ENCODE data around the gene TMEM185B.
"Not testable (repeated sequence)": the region's sequence is repeated elsewhere in the genome, so short reads cannot be mapped to it uniquely, and the experiment has no call there.

Gene TMEM185B

DNA sequence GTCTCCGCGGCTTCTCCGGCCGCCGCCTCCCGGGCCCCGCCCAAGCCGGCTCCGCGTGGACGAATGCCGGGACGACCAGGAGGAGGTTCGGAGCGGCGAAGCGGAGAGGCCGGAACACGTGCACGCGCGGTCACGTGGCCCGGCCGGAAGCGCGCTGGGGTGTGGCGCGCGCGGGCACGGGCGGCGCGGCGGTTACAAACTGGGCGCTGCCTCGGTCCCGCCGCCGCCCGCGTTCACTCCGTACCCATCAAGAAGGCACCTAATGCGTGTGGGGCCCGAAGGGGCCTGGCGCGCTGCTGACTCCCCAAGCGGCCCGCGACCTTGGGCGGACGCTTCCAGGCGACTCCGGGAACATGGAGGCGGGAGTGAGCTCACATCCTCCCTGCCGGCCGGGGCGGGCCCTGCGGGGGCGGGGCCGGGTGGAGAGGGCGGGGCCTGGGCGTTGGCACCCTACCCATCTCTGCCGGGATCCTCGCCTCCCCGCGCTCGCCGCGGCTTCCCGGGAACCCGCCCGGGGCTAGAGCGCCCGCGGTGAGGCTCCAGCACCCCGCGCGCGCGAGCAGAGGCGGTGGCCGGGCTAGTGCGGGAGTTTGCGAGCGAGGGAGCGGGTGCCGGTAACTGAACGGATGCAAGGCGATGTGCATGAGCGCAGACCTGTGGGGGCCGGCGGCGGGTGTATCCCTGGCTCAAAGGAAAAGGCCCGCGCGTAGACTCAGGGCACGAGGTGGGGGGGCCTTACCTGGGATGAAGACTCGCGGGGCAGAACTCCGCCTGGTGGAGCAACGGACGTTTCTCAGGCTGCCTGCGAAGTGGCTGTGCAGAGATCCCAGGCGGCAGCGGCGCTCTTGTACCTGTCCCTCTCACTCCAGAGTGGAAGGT lies at the start of gene TMEM185B:
TMEM185B (minus strand) TSS at position 367 of the 879 bp plus-strand sequence. CDS start 424 bp downstream, outside the sequence.
- no peak for FAIRE-seq

DNA sequence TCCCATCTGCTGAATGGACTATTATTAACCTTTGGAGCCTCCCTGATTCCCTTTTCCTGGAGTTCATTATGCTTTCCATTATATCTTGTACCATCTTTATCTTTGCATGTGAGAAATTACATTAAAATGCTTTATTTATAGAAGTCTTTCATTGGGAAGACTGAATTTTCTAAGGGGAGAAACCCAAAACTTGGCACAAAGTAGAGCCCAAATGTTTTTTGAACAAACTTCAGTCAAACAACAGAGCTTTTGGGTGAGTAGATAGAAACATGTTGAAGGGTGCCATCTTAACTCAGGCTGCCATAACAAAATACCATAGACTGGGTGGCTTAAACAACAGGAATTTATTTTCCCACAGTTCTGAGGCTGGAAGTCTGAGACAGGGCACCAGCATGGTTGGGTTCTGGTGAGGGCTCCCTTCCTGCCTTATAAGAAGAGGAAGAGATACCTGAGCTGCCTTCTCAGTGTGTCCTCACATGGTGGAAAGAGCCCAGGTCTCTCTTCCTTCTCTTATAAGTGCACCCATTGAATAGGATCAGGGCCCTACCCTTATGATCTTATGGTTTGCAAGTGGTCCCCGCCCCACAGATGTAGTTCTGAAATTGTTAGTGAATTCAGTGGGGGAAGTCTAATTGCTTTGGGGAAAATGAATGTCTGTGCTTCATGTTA lies 48.6 kb upstream of the TMEM185B start:
- no peak for FAIRE-seq

DNA sequence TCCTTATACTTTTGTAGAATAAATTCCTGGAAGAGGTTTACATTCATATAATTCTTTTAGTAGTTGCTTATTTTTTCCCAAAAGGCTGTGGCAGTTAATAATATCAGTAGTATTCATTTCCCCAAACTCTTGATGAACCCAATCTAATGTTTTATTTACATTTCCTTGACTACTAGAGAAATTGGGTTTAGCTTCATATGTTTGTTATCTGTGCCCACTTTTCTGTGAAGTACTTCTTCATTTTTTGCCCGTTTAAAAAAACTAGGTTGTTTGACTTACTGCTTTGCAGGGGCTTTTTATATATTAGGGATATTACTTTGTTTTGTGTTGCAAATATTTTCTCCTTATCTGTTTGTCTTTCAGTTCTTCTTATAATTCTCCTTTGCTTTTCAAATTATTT lies 46.6 kb upstream of the TMEM185B start:
- FAIRE-seq, result no peak

DNA sequence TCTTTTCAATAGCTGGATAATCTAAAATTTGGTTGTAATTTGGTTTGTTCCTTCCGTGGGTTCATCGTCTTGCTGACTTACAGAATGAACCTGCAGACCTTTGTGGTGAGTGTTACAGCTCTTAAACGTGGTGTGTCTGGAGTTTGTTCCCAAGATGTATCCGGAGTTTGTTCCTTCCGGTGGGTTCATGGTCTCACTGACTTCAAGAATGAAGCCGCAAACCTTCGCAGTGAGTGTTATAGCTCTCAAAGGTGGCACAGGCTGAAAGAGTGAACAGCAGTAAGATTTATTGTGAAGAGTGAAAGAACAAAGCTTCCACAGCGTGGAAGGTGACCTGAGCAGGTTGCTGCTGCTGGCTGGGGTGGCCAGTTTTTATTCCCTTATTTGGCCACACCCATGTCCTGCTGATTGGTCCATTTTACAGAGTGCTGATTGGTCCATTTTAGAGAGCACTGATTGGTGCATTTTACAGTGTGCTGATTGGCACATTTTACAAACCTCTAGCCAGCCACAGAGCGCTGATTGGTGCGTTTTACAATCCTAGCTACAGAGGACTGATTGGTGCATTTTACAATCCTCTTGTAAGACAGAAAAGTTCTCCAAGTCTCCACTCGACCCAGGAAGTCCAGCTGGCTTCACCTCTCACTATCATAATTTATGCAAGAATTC lies 46.0 kb upstream of the TMEM185B start:
- no peak for FAIRE-seq

DNA sequence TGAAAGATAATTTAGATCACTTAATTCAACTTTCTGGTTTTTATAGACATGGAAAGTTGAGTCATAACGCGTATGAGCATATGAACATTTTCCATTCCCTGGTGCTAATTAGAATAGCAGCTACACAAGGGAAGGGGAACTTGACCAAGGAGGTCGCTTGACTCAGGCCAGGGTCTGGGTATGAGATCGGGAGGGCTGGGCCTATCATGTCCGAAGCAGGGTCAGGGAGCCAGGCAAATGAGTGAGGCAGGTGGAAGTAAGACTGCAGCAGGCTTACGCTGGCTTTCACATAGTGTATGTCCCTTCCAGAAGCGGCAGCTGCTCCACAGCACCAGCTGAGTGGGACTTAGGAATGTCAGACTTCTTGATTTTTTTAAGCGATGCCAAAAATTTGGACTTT lies 44.1 kb upstream of the TMEM185B start:
- no peak for FAIRE-seq

DNA sequence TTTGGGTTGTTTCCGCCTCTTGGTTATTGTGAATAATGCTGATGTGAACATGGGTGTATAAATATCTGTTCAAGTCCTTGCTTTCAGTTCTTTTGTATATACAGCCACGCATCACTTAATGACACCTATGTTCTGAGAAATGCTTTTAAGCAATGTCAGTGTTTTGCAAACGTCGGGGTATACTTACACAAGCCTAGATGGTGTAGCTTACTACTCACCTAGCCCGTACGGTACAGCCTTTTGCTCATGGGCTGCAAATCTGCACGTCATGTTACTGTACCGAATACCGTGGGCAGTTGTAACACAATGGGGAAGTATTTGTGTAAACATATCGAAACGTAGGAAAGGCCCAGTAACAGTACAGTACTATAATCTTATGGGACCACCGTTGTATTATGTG lies 41.8 kb upstream of the TMEM185B start:
- no peak for FAIRE-seq

DNA sequence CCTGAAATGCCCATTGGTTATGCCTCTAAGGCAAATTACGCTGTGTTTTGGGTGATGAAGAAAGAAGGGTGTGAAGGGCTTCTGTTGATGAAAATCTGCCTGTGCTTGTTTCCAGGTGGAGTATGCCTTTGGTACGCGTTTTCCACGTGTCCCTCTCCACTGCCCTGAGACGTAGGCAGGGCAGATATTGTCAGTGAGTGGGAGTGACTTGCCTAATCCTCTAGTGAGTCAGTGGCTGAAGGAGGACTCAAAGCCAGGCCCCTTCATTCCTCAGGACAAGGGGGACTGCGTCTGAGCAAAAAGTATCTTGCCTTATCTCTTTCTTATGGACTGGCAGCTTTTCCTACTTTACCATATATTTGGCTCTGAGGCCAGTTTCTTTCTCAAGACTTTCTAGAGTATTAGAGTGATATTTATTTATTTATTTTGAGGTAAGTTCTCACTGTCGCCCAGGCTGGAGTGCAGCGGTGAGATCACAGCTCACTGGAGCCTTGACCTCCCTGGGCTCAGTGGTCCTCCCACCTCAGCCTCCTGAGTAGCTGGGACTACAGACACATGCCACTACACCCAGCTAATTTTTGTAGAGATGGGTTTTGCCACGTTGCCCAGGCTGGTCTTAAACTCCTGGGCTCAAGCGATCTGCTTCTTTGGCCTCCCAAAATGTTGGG lies 39.7 kb upstream of the TMEM185B start:
- FAIRE-seq, result no peak

DNA sequence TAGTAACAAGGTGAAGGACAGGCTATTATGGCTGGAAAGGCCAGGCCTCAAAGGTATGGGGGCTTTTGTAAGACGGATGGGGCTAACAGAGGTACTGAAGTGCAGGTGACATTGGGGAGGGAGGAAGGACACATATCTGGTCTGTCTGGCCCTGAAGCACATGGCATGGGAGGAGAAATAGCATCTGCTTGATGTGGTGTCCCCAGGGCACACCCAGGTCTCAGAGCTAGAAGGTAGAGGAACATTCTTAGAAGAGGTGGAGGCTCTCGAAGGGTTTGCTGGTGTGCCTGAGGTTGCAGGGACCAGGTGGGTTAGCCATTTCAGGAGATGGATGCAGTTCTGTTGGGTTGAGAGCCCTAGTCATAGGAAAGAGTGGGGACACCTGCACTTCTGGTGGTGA lies 39.0 kb upstream of the TMEM185B start:
- no peak for FAIRE-seq

DNA sequence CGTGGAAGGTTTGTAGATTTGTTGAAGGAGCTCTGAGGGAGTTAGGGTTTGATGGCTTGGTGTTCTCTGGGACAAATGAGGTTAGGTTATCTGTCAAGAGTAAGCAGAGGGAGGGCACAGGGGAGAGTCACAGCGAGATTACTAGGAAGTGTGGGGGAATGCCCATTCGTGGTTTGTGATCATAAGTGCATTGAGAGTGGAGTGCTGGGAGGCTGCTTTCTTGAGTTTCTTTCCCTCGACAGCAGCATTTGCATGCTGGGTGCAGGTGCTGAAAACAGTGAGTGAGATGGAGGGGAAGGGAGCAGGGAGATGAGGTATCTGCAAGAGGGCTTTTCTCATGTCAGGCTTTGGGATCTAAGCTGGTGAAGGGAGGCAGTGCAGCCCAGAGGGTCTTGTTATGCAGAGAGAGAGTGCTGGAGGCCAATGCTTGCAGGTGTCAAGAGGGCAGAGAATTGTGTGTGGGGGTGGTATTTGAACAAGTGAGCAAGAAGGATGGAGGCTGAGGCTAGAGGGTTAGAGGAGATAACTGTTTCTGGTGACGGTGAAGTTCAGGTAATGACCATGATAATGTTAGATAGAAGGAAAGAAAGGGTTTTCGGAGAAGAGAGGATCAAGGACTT lies 38.3 kb upstream of the TMEM185B start:
- FAIRE-seq, result no peak

DNA sequence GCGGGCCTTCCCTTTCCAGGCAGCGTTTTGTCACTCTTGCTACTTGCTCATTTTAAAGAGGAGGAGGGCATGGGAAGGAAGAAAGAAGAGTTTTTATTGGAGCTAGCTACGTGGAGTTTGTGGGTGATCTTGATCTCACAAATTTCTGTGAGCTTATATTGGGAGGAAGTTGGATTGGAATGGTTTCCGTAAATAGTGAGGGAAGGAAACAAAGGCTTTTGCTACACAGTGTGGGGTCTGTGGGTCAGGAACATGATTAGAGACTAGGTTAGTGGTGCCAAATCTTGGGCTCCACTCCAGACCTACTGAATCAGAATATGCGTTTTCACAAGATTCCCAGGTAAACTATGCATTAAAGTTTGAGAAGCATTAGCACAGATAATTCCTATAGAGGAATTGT lies 37.5 kb upstream of the TMEM185B start:
- FAIRE-seq, result no peak

DNA sequence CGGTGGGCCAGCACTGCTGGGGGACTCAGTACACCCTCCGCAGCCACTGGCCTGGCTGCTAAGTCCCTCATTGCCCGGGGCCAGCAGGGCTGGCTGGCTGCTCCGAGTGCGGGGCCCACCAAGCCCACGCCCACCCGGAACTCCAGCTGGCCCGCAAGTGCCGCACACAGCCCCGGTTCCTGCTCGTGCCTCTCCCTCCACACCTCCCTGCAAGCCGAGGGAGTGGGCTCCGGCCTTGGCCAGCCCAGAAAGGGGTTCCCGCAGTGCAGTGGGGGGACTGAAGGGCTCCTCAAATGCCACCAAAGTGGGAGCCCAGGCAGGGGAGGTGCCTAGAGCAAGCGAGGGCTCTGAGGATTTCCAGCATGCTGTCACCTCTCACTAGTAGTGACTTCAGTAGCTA lies 36.7 kb upstream of the TMEM185B start:
- not testable (repeated sequence) for FAIRE-seq

DNA sequence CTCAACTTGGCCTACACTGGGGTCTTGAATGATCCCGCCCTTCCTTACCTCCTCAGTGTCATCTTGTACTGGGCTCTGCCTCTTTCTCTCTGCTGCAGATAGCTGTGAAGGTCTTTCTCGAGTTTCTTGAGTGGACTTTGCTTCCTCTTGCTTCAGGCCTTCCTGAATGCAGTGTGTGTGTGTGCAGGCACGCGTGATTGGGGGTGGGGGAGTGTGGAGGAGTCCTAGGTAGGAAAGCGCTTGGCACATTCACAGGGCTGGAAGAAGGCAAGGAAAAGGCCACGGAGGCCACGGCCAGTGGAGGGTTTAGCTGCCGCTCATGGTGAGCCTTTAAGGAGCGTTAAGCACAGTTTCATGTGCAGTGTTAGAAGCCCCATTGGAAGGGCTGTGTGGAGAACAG lies 35.0 kb upstream of the TMEM185B start:
- no peak for FAIRE-seq

DNA sequence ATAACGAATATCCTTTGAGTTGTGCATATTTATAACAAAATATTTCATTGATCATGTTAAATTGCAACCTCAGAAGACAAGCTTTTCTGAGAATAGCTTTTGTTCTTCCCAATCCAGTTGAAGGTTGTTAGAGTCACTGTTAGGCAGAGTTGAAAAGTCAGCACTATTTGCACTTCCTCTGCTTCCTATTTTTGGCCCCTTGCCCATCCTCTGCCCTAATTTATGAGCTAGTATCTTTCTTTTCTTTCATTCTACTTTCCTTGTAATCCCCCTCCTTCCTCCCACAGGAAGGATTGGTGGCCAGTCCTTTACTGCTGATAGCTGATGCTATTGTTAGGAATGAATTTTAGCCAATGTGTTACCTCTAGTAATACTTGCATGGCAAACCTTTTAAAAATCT lies 34.3 kb upstream of the TMEM185B start:
- no peak for FAIRE-seq

DNA sequence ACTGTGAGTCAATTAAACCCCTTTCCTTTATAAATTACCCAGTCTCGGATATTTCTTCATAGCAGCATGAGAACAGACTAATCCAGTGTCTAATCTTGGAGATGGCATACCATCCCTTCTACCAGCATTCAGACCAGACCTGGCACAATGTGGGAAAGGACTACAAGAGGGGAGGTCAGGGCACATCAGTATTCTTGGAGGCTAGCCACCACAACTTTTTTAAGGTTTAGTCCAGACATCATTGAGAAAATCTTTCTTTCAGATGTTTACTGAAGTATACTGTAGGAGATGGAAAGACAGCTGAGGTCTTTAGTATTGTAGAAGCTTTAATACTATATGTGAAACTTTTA lies 33.4 kb upstream of the TMEM185B start:
- no peak for FAIRE-seq

DNA sequence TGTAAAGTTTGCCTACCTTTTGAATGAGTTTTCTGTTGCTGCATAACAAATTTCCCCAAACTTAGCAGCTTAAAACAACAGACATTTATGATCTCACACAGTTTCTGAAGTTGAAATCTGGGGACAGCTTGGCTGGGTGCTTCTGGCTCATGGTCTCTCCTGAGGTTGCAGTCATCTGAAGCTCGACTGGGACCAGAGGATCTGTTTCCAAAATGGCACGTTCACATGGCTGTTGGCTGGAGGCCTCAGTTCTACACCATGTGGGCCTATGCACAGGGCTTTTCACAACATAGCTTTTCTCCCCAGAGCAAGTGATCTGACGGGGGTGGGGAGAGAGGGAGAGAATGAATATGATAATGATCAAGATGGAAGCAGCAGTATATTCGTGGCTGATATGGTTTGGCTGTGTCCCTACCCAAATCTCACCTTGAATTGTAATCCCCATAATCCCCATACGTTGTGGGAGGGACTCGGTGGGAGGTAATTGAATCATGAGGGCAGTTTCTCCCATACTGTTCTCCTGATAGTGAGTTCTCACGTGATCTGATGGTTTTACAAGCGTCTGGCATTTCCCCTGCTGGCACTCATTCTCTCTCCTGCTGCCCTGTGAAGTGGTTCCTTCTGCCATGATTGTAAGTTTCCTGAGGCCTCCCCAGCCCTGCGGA lies 32.9 kb upstream of the TMEM185B start:
- no peak for FAIRE-seq

DNA sequence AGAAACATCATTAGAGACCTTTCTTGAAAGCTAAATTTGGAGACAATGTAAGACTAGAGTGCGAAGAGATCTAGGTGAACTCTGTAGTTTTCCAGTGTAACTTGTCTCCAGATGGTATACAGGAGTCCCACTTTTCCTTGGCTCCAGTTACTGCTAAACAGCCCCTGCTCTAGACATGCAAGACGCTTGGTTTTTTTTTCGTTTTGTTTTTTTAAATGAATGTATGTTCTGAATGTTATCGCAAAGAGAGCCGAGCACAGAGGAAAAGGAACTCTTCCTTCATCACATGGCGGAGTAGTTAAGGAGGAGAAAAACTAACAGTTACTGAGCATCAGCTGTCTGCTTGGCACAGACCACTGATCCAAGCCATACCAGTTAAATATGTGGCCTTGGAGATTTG lies 31.9 kb upstream of the TMEM185B start:
- no peak for FAIRE-seq

DNA sequence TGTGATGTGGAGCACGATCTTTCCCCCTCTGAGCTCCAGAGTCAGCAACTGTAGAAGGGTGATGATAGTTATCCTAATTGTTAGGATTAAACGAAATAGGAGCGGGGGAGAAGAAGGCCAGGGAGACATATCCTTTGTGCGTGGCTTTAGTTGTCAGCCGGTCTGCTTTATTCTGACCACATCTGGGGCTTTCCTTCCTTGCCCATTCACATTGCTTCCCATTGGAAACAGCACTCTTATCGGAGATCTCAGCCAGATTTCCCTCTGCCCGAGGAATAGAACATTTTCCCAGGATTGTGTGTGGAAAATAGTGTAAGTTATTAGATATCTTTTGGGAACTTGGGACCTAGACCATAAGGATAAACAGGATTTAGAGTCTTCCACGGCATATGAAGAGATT lies 31.0 kb upstream of the TMEM185B start:
- FAIRE-seq, result no peak

DNA sequence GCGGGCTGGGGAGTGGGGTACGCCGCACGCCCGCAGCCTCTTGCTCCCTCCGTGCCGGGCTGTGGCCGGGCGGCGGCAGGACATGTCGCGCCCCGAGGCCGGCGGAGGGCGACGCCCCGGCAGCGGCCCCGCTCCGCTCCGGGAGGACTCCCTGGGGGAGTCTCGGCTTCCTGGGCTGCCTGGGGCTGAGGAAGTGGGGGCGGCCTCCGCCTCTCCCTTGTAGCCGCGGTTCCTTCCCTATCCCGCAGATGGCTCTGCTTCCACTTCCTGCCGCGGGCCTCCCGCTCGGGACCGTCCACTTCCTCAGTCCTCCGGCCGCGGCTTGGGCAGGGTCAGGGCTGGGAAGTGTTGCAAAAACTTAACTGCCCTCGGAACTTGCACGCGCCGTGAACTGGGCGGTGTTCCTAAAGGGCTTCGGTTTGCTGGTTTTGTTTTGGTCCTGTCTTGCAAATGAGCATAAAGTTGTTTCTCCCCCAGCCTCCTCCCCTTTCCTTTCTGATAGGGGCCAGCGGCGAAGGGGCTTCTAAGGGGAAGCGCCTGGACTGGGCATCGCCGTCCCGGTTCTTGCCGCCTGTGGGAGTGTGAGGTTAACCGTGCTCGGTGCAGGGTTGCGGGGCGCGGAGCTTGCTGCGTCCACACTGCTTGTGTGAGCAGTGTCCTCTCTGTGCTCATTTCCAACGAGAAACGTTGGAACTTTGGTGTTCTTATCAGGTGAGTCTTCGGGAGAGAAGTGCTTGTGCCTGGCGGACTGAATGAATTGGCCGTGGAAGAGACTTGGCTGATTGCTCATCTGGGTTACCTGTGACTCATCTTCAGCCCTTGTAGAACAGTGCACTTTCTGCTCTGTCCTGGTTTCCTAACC lies 30.1 kb upstream of the TMEM185B start:
- FAIRE-seq, result no peak

DNA sequence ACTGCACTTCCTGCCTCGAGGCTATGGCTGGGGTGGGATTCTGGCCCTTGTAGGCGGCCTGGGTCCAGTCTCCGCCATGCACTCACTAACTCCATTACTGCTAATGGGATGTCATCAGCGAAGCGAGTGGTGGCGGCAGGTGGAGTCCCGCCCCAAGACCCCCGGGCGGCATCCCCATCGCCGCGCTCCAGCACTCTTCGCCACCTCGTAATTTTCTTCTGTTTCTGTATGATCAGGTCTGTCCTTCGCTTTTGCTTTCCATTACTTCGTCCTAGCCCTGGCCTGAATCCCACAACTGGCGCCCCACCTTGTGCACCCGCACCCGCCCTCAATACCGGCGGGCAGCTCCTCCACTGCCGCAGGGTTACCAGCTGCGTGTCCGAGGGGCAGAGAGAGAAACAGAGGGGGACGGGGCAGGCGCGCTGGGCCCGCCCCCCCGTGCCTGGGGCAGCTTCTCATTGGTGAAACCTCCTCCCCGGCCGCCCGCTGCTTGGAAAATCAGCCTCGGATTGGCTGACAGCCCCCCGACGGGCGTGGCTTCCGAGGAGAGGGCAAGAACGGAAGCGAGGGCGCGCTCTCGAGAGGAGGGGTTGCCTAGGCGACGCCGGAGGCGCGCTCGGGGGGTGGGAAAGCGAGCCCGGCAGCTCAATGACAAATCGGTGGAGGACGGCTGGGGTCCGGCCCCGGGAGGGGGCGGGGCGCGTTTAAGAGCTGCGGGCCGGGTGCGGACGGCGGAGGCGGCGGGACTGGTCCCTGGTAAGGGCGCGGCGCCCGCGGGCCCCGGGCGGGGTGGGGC lies 29.2 kb upstream of the TMEM185B start, which contains the start of gene RALB:
RALB (plus strand) TSS at position 628 of the 796 bp plus-strand sequence. CDS start 25,813 bp downstream, outside the sequence.
- peak; percentile 96 for FAIRE-seq

DNA sequence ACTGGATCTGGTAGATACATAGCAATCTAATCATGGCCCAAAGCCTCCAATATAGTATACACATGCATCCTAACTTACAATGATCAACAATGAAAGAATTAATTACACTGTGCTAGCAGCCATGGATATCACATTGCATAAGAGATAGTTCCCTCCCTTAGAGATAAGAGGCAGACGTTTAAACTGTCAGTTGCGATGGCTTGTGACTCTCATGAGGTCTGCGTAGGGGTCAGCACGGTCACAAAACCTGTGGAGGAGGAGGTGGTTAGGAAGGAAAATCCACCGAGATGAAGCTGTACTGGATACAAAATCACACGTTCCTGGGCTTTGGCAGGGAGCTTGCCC lies 28.7 kb upstream of the TMEM185B start:
- FAIRE-seq, result no peak
